Measurements from ENCODE around the gene TBCD. TPM values are rescaled to one million over a fixed set of nuclear protein-coding genes. Genes with fewer than 3 reads are reported as not detected.
A peak's percentile ranks its signal among the peaks of the same experiment; 100 is the strongest.

The TBCD gene
- total RNA-seq, 1 donor from 2014 or later = 84.8 TPM

DNA sequence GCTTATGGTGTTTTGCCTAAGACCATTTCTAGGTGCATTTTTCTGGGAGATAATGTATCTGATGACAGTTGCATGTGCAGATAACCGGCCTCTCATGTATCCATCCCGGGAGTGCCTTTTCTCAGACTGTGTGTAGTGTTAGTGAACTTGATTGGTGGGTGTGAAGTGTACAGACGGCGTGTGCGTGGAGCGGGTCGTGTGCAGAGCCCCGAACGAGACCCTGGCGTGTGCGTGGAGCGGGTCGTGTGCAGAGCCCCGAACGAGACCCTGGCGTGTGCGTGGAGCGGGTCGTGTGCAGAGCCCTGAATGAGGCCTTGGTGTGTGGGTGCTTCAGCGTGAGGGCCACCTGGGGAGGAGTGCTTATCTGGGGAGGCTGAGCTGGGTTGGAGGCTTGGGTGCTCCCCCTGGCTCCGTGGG, 116.9 kb downstream of the TBCD start:
- Histone ChIP-seq H3K4me3 (no peak overlapping the region), H3K9me3 (no peaks in the 10 kb centered on the region), H3K27me3 (ENCODE audit: low read depth) (no peaks in the 10 kb centered on the region), H3K36me3 (peaks cover 26% of the 10 kb centered on the region), H3K4me1 (peaks cover 11% of the 10 kb centered on the region), H3K27ac (no peak overlapping the region)
- DNase-seq (no peak), ATAC-seq (no peak)
- TF ChIP-seq, protein P1, sequence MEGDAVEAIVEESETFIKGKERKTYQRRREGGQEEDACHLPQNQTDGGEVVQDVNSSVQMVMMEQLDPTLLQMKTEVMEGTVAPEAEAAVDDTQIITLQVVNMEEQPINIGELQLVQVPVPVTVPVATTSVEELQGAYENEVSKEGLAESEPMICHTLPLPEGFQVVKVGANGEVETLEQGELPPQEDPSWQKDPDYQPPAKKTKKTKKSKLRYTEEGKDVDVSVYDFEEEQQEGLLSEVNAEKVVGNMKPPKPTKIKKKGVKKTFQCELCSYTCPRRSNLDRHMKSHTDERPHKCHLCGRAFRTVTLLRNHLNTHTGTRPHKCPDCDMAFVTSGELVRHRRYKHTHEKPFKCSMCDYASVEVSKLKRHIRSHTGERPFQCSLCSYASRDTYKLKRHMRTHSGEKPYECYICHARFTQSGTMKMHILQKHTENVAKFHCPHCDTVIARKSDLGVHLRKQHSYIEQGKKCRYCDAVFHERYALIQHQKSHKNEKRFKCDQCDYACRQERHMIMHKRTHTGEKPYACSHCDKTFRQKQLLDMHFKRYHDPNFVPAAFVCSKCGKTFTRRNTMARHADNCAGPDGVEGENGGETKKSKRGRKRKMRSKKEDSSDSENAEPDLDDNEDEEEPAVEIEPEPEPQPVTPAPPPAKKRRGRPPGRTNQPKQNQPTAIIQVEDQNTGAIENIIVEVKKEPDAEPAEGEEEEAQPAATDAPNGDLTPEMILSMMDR (IDR thresholded peaks at IDR 0.05) = no peak
- intact Hi-C loops (cut with DNase I) = no loop called here

DNA sequence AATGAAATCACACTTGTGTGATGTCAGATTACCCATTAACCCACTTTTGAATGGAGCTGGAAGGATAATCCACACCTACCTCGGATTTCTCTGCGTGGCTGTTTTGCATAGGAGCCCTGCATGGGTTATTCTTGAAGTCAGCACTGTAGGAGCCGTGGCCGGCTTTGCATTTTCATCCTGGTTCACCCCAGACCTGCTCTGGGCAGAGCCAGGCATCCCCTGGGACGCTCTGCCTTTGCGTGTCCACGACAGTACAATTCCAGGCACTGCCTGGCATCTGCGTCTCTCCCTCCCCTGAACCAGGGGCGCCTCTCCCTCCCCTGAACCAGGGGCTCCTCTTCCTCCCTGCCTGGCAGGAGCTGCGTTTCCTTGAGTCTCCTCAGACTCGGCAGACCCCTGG, 117.7 kb downstream of the TBCD start:
- DNase-seq (peak; percentile 20), ATAC-seq (no peak)
- Histone ChIP-seq H3K4me1 (peaks cover 6% of the 10 kb centered on the region), H3K4me3 (no peak overlapping the region), H3K27ac (no peak overlapping the region), H3K9me3 (no peaks in the 10 kb centered on the region), H3K36me3 (peaks cover 26% of the 10 kb centered on the region), H3K27me3 (ENCODE audit: low read depth) (no peaks in the 10 kb centered on the region)
- intact Hi-C loops (cut with DNase I) = no loop called here
- TF ChIP-seq, protein P1 (IDR thresholded peaks at IDR 0.05) = no peak

DNA sequence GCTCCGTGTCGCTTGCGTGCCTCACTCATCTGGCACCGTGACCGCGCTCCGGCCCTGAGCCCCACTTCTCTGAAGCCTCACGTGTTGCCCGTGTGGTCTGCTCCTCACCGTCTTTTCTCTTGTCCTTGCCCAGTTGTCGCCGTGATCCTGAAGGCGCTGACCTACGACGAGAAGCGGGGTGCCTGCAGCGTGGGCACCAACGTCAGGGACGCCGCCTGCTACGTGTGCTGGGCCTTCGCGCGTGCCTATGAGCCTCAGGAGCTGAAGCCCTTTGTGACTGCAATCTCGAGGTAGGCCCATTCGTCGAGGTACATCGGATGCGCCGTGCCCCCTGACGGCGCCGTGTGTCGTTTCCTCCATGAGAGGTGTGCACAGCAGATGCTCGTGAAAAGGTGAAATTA, 118.2 kb downstream of the TBCD start:
- Histone ChIP-seq H3K27me3 (ENCODE audit: low read depth) (no peaks in the 10 kb centered on the region), H3K4me3 (no peak overlapping the region), H3K4me1 (peaks cover 6% of the 10 kb centered on the region), H3K36me3 (peaks cover 26% of the 10 kb centered on the region), H3K9me3 (no peaks in the 10 kb centered on the region), H3K27ac (no peak overlapping the region)
- no peak for ATAC-seq
- intact Hi-C loops (cut with DNase I) = no loop called here
- TF ChIP-seq, protein P1 (IDR thresholded peaks at IDR 0.05) = no peak
- peak; percentile 30 for DNase-seq

GRCh38 chr17:82870541-82870940, 118.7 kb downstream of the TBCD start:
- Histone ChIP-seq H3K27ac (no peak overlapping the region), H3K4me1 (peaks cover 7% of the 10 kb centered on the region), H3K36me3 (peaks cover 26% of the 10 kb centered on the region), H3K9me3 (no peaks in the 10 kb centered on the region), H3K4me3 (no peak overlapping the region), H3K27me3 (ENCODE audit: low read depth) (no peaks in the 10 kb centered on the region)
- no peak for ATAC-seq
- TF ChIP-seq, protein P1 (IDR thresholded peaks at IDR 0.05) = no peak
- intact Hi-C loops (cut with DNase I) = no loop called here
- no peak for DNase-seq

DNA sequence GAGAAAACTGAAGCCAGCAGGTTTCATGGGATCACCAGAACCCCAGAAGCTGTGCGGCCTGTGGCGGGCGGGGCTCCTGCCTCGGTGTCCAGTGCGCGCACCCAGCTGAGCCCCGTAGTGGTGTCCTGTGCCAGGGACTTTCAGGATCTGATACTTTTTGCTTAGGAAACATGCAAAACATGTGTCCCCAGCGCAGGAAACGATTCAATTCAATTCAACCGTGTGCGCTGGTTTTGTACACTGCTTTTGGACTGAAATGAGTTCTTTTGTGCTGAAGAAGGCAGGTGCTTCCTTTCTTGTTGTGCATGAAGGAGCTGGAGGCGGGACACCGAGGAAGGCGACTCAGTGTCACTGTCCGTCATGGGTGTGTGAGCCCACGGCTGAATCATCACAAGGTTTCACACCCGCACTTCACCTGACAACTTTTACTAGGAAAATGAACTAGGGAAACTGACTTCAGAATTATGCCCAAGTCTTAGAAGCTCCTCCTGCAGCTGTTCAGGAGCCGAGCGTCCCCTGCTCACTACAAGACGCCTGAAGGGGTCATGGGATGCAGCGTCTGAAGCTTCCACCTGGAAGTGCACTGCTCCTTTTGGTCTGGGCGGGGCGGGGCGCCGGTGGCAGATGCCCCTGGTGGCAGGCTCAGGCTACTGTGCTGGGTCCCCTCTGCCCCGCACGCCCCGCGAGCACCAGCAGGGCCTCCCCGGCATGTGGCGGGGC, 119.4 kb downstream of the TBCD start:
- H3K27me3 ChIP-seq (ENCODE audit: low read depth) = no peaks in the 10 kb centered on the region

More for the DNA sequence above, 119.4 kb downstream of the TBCD start:
- DNase-seq (peak; percentile 36), ATAC-seq (no peak)
- TF ChIP-seq, protein P1 (IDR thresholded peaks at IDR 0.05) = no peak
- Histone ChIP-seq H3K36me3 (peaks cover 26% of the 10 kb centered on the region), H3K4me3 (no peak overlapping the region), H3K27ac (no peak overlapping the region), H3K4me1 (peaks cover 14% of the 10 kb centered on the region), H3K9me3 (no peaks in the 10 kb centered on the region)
- intact Hi-C loops (cut with DNase I) = no loop called here

Data from lower lobe of right lung (tissue), 2 donors.